Renal cortex interstitium (tissue), 11 donors: ENCODE data around the gene WNT7B. TPM values are rescaled to one million over a fixed set of nuclear protein-coding genes. Genes with fewer than 3 reads are reported as not detected.

Experiments used
- DNase-seq, 11 donors: peaks; one replicate each; pipeline ENCODE4 v3.0.0-alpha.2; 2013; ENCODE audit warnings: low read depth in 9 of 11, low spot score in 4 of 11; ENCODE audit errors: extremely low read depth in 1 of 11
- polyA plus RNA-seq, 3 donors: library from polyadenylated mRNA; unstranded; fragments of 120-200 nt; gene quantifications; one replicate each; pipeline ENCODE4 v1.2.1, GENCODE V29; 2013; ENCODE audit not compliant: insufficient read length in 3 of 3

Gene WNT7B
- polyA plus RNA-seq, 3 donors, result 5.8 to 11.1 (median 9.6) TPM

- DNase-seq, result no peak
Observed at GRCh38 chr22:45919504-45920286, 57.3 kb downstream of the WNT7B start.

DNA sequence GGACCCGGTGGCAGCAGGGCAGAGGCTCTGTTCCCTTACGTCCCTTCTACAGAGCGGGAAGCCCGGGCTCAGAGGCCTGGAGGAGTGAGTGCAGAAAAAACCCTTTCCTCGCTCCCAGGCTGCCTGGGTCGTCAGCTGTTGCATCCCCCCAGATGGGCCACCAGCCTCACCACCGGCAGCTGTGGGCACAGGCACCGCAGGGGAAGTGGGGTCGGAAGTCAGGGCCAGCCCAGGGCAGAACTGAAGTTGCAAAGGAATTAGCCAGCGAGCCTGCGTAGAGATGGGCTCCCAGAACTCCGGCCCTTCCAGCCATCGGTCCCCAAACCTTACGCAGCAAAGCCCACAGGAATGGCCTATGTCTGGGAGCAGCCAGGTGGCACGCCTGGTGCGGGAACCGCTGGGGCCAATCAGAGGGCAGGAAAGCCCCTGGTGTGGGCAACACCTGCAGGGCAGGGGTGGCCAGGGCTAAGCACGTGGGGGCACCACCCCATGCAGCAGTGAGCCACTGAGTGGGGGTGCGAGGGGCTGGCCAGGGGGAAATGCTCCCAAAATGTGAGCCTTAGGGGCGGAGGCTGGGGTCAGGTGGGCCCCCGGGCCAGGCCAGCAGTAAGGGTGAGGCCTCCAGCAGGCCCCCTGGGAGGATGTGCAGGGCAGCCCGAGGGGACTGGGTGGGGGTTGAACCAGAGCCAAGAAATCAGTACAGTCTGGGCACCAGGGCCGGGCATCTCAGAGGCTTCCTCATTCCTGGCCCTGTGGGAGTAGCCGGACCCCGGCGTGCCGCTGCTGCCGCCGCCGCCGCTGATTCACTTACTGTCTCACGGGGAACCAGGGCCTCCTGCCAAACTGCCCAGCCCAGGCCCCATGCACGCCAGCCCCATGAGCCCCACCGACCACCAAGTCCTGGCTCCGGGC lies 58.2 kb downstream of the WNT7B start:
- DNase-seq, result no peak

DNA sequence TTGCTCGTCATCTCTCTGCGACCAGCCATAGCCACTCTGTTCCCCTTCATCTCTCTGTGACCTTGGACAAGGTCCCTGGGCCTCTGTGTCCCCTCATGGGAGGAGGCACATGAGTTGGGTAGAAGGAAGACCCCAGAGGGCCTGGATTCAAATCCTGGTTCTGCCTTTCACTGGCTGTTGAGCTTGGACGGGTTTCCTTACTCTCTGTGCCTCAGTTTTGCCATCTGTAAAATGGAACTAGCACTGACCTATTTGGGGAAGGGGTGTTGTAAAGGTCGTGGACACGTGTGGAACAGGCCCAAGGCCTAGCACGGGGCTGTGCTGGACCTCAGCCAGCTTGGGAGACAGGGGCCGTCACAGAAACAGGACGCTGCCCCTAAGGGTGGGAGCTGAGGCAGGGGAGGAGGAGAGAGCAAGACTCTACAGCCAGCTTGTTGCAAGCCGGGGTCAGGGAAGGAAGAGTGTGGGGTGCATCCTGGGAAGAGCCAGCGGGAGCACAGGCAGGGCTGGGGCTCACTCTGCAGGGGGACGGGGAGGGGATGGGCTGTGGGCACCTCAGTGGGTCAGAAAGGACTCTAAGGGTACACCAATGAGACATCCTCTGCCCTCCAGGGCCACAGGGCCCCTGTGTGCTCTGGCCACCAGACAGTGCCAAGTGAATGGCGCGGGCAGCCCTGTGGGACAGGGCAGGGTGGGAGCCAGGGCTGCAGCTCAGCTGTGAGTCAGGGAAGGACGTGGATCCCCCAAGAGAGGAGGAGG lies 59.1 kb downstream of the WNT7B start:
- DNase-seq, result no peak

DNA sequence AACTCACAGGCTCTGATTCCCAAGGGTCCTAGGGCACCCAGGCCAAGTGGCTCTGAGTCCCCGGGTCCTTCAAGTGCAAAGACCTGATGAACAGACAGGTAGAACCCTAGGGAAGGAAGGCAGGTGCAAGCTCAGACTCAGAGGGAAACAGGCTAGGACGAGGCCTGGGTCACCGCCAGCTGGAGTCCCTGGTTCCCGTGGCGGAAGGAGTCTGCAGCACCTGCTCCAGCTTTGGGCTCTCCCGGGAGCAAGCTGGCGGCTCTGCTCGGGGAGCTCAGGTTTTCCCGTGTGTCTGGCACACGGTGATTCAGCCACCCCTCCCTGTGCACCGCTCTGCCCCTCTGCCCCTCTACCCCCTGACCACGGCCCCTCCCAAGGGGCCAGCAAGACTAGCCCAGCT lies 59.8 kb downstream of the WNT7B start:
- DNase-seq, result no peak

DNA sequence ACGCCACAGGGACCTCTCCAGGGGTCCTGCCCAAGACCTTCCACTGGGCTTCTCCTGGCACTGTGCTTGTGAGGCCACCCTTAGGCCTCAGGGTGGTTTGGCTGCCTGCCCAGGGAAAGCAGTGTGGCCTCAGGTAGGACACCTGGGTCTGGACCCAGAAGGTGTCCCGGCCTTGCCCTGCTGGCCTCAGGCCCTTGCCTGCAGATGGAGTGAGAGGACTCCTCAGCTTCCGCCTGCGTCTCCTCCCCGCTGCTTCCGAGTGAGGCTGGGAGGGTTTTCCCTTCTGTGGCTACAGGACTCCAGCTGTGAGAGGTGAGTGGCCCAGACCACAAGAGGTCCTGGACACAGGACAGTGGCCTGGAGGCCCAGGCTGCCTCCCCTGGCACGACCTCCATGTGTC lies 60.4 kb downstream of the WNT7B start:
- no peak for DNase-seq

GRCh38 chr22:45915841-45916240 lies 61.1 kb downstream of the WNT7B start:
- no peak for DNase-seq

DNA sequence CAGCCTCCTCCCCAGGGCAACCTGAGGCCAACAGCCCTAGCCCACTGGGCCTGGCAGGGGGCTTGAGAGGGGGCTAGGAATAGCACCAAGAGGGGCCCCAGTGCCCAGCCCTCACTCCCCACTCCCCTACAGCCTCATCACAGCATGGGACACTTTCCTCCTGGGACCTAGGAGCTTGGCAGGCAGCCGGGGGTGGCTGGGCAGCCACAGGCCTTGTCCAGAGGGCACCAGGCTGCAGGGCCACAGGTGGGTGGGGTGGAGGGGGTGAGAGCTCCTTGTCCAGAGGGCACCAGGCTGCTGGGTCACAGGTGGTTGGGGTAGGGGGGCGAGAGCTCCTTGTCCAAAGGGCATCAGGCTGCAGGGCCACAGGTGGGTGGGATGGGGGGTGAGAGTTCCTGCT lies 61.8 kb downstream of the WNT7B start:
- no peak for DNase-seq

- no peak for DNase-seq
Observed at GRCh38 chr22:45914309-45914708, 62.7 kb downstream of the WNT7B start.

DNA sequence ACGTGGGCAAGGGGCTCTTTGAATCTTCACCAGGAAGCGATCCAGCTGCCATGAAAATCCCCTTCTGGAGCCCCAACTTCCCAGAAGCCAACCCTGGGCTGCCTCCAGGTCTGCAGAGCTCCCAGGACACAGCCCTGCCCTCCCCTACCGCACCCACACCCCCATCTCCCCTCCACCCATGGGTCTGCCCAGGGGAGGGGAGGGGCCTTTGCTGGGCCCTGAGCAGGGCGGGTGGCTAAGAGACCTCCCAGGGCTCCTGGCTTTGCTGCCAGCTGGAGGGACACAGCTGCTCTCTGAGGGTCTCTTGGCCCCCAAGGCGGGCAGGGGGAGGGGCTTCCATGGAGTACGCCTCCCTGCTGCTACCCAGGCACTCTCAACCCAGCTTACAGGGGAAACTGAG lies 64.1 kb downstream of the WNT7B start:
- no peak for DNase-seq

- DNase-seq, result no peak
Observed at GRCh38 chr22:45911601-45912271, 65.2 kb downstream of the WNT7B start.

GRCh38 chr22:45910928-45911467 lies 66.0 kb downstream of the WNT7B start:
- DNase-seq, result no peak

DNA sequence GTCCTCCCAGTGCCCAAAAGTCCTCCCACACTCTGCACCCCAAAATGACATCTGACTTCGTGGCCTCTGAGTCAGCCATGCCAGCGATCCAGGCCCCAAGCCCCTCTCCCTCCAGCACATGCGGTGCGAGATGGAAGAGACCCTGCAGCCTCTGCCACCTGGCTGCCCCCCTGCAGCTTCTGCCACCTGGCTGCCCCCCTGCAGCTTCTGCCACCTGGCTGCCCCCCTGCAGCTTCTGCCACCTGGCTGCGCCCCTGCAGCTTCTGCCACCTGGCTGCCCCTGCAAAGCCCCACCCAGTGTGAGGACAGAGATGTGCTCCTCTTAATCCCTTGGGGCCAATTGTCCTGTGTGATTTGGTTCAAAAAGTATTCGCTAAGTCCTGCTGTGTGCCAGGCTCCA lies 68.0 kb downstream of the WNT7B start:
- DNase-seq, result no peak

DNA sequence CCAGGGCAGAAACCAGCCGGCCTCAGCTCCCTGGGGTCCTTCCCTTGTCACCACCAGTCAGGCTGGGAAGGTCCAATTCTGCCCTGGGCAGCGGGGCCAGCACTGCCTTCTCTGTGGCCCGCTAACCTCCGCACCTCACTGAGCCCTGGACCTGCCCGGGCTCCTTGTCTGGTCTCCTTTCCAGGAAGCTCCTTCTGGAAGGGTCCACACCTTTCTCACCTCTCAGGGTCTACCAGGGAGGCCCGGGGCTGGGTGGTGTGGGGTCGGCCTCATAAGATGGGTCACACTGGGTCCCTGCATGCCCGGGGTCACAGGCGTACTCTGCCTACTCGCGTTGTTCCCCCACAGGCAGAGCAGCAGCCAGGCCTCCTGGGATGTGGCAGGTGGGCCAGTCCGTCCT lies 69.0 kb downstream of the WNT7B start:
- DNase-seq, result no peak

DNA sequence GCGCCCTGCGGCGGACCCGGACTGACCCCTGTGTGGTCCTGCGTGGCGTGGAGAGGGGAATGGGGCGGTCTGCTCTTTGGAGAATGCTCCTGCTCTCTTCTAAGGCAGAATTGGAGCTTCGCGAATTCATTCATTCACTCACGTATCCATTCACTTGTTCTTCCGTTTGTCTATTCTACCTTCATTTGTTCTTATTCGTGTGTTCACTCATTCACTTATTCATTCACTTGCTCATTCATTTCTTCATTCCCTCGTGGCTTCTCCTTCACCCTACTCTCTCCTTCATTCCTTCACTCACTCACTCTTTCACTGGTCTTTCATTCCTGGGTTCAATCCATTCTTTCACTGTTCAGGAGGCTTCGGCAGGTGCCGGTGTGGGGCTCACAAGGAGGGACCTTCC lies 69.6 kb downstream of the WNT7B start:
- DNase-seq, result no peak

- no peak for DNase-seq
Observed at GRCh38 chr22:45906946-45907345, 70.0 kb downstream of the WNT7B start.

- no peak for DNase-seq
Observed at GRCh38 chr22:45905924-45906865, 70.8 kb downstream of the WNT7B start.

GRCh38 chr22:45905326-45905923 lies 71.5 kb downstream of the WNT7B start:
- DNase-seq, result no peak
